Measurements from ENCODE around the gene KCNQ2. TPM values are rescaled to one million over a fixed set of nuclear protein-coding genes. Genes with fewer than 3 reads are reported as not detected.

KCNQ2 gene
- total RNA-seq, 1 experiment from 2014 or later = not detected

GRCh38 chr20:63366390-63367365 is 105.8 kb downstream of the KCNQ2 start:
- H3K9me3 ChIP-seq (replicated peaks) = no peaks in the 10 kb centered on the region
- no peak overlapping the region for H3K27ac ChIP-seq
- H3K4me1 ChIP-seq = no peaks in the 10 kb centered on the region
- H3K4me3 ChIP-seq = no peak overlapping the region
- no peak for DNase-seq
- peaks cover 90% of the 10 kb centered on the region for H3K27me3 ChIP-seq
- H3K36me3 ChIP-seq = no peaks in the 10 kb centered on the region

- Histone ChIP-seq H3K9me3 (replicated peaks) (no peaks in the 10 kb centered on the region), H3K4me1 (no peaks in the 10 kb centered on the region), H3K4me3 (no peak overlapping the region), H3K27ac (no peak overlapping the region), H3K27me3 (peaks cover 81% of the 10 kb centered on the region), H3K36me3 (no peaks in the 10 kb centered on the region)
- no peak for DNase-seq
Measured at GRCh38 chr20:63365601-63366389, 106.7 kb downstream of the KCNQ2 start.

- Histone ChIP-seq H3K4me3 (no peak overlapping the region), H3K9me3 (replicated peaks) (no peaks in the 10 kb centered on the region), H3K27ac (no peak overlapping the region), H3K4me1 (no peaks in the 10 kb centered on the region), H3K27me3 (peaks cover 75% of the 10 kb centered on the region), H3K36me3 (no peaks in the 10 kb centered on the region)
- no peak for DNase-seq
Measured at GRCh38 chr20:63364801-63365585, 107.5 kb downstream of the KCNQ2 start.

- Histone ChIP-seq H3K27me3 (peaks cover 70% of the 10 kb centered on the region), H3K4me1 (no peaks in the 10 kb centered on the region), H3K9me3 (replicated peaks) (no peaks in the 10 kb centered on the region)
Measured at GRCh38 chr20:63363981-63364561, 108.4 kb downstream of the KCNQ2 start.

GRCh38 chr20:63363013-63363957 is 109.2 kb downstream of the KCNQ2 start:
- no peak for DNase-seq
- Histone ChIP-seq H3K36me3 (no peaks in the 10 kb centered on the region), H3K27me3 (peaks cover 62% of the 10 kb centered on the region), H3K27ac (no peak overlapping the region), H3K9me3 (replicated peaks) (no peaks in the 10 kb centered on the region), H3K4me1 (no peaks in the 10 kb centered on the region), H3K4me3 (no peak overlapping the region)

More at GRCh38 chr20:63363981-63364561, 108.4 kb downstream of the KCNQ2 start:
- Histone ChIP-seq H3K4me3 (no peak overlapping the region), H3K36me3 (no peaks in the 10 kb centered on the region), H3K27ac (no peak overlapping the region)
- DNase-seq = no peak

GRCh38 chr20:63362436-63363009 is 109.9 kb downstream of the KCNQ2 start:
- Histone ChIP-seq H3K27me3 (peaks cover 54% of the 10 kb centered on the region), H3K36me3 (no peaks in the 10 kb centered on the region), H3K9me3 (replicated peaks) (no peaks in the 10 kb centered on the region), H3K27ac (no peak overlapping the region), H3K4me3 (no peak overlapping the region), H3K4me1 (no peaks in the 10 kb centered on the region)
- DNase-seq = no peak

- no peaks in the 10 kb centered on the region for H3K9me3 ChIP-seq (replicated peaks)
- no peaks in the 10 kb centered on the region for H3K36me3 ChIP-seq
- no peak overlapping the region for H3K4me3 ChIP-seq
- no peak overlapping the region for H3K27ac ChIP-seq
- no peak for DNase-seq
- peaks cover 47% of the 10 kb centered on the region for H3K27me3 ChIP-seq
- no peaks in the 10 kb centered on the region for H3K4me1 ChIP-seq
Measured at GRCh38 chr20:63361519-63362435, 110.7 kb downstream of the KCNQ2 start.

GRCh38 chr20:63360850-63361518 is 111.5 kb downstream of the KCNQ2 start, which contains the start of gene CHRNA4:
CHRNA4 (minus strand) TSS chr20:63361349; CDS start chr20:63361165, 184 bp downstream.
- H3K36me3 ChIP-seq = no peaks in the 10 kb centered on the region
- H3K27ac ChIP-seq = no peak within 1 kb of the TSS
- H3K27me3 ChIP-seq = peaks cover 40% of the 10 kb centered on the region
- H3K4me3 ChIP-seq = no peak within 1 kb of the TSS
- H3K9me3 ChIP-seq (replicated peaks) = no peaks in the 10 kb centered on the region
- no peaks in the 10 kb centered on the region for H3K4me1 ChIP-seq
- no peak for DNase-seq

GRCh38 chr20:63359937-63360849 is 112.3 kb downstream of the KCNQ2 start:
- Histone ChIP-seq H3K4me3 (no peak overlapping the region), H3K27ac (no peak overlapping the region), H3K9me3 (replicated peaks) (no peaks in the 10 kb centered on the region), H3K36me3 (no peaks in the 10 kb centered on the region), H3K4me1 (no peaks in the 10 kb centered on the region), H3K27me3 (peaks cover 34% of the 10 kb centered on the region)
- no peak for DNase-seq

- Histone ChIP-seq H3K27ac (no peak overlapping the region), H3K27me3 (peaks cover 28% of the 10 kb centered on the region), H3K9me3 (replicated peaks) (no peaks in the 10 kb centered on the region), H3K4me3 (no peak overlapping the region), H3K36me3 (no peaks in the 10 kb centered on the region), H3K4me1 (no peaks in the 10 kb centered on the region)
- DNase-seq = no peak
Measured at GRCh38 chr20:63359164-63359934, 113.1 kb downstream of the KCNQ2 start.

Data from SJCRH30 (cell line).